Mesendoderm (in vitro differentiated cells): ENCODE data around the gene UBR1.
"Not testable (repeated sequence)": the region's sequence is repeated elsewhere in the genome, so short reads cannot be mapped to it uniquely, and the experiment has no call there.

Experiments used
- DNase-seq: peaks from one replicate; pipeline ENCODE4 v3.0.0; 2013
- H2AK5ac ChIP-seq: 2 replicates; pipeline ENCODE4 v1.6.1; 2013; ENCODE audit warnings: low read length, inconsistent platforms
- H2BK120ac ChIP-seq: 2 replicates; pipeline ENCODE4 v1.6.1; 2013; ENCODE audit warnings: low read depth, mild to moderate bottlenecking, low read length, moderate library complexity, mixed read lengths
- H2BK15ac ChIP-seq: replicated peaks from 2 replicates; pipeline ENCODE4 v1.6.1; 2013; ENCODE audit warnings: low read depth, mild to moderate bottlenecking, moderate library complexity
- H2BK5ac ChIP-seq: 2 replicates; pipeline ENCODE4 v1.6.1; 2013; ENCODE audit warnings: low read length, inconsistent platforms
- H3K18ac ChIP-seq: 2 replicates; pipeline ENCODE4 v1.6.1; 2013; ENCODE audit warnings: mild to moderate bottlenecking, low read length, mixed read lengths
- H3K23ac ChIP-seq: one replicate; pipeline ENCODE4 v1.6.1; 2013; ENCODE audit warnings: low read length
- H3K27ac ChIP-seq: 2 replicates; pipeline ENCODE4 v1.5.1; 2013; ENCODE audit warnings: low read depth, mild to moderate bottlenecking, inconsistent platforms, low read length, moderate library complexity
- H3K27me3 ChIP-seq: 2 replicates; pipeline ENCODE4 v1.6.1; 2013; ENCODE audit warnings: low read length, control low read depth, mild to moderate bottlenecking, inconsistent platforms; ENCODE audit not compliant: insufficient read depth, poor library complexity
- H3K36me3 ChIP-seq: 2 replicates; pipeline ENCODE4 v1.6.1; 2013; ENCODE audit warnings: low read length, inconsistent platforms; ENCODE audit not compliant: control insufficient read depth, insufficient read depth
- H3K4ac ChIP-seq: one replicate; pipeline ENCODE4 v1.6.1; 2013; ENCODE audit warnings: low read depth, mild to moderate bottlenecking, low read length, moderate library complexity
- H3K4me1 ChIP-seq: 2 replicates; pipeline ENCODE4 v1.6.1; 2013; ENCODE audit warnings: low read depth, low read length, inconsistent platforms; ENCODE audit not compliant: control insufficient read depth
- H3K4me2 ChIP-seq: 2 replicates; pipeline ENCODE4 v1.6.1; 2013; ENCODE audit warnings: low read length
- H3K4me3 ChIP-seq: 2 replicates; pipeline ENCODE4 v1.5.1; 2013; ENCODE audit warnings: mild to moderate bottlenecking, low read length
- H3K56ac ChIP-seq: one replicate; pipeline ENCODE4 v1.6.1; 2013; ENCODE audit warnings: low read length
- H3K79me1 ChIP-seq: 2 replicates; pipeline ENCODE4 v1.6.1; 2013; ENCODE audit warnings: low read length, inconsistent platforms
- H3K79me2 ChIP-seq: 2 replicates; pipeline ENCODE4 v1.6.1; 2013; ENCODE audit warnings: mild to moderate bottlenecking, low read length; ENCODE audit not compliant: control insufficient read depth, insufficient read depth
- H3K9ac ChIP-seq: 2 replicates; pipeline ENCODE4 v1.6.1; 2013; ENCODE audit warnings: low read length, inconsistent platforms
- H4K5ac ChIP-seq: one replicate; pipeline ENCODE4 v1.6.1; 2013; ENCODE audit warnings: low read length
- H4K8ac ChIP-seq: one replicate; pipeline ENCODE4 v1.6.1; 2013; ENCODE audit warnings: low read depth, mild to moderate bottlenecking, control low read depth, low read length, moderate library complexity
- WGBS: extraction: QIAGEN DNeasy Blood & Tissue Kit; methylation state at CpG from one replicate; pipeline ENCODE4 v1.1.7; 2013; ENCODE audit warnings: low lambda C conversion rate, missing lambda C conversion rate; ENCODE audit not compliant: insufficient coverage; ENCODE audit errors: extremely low coverage; 5-methylcytosine and 5-hydroxymethylcytosine counted together

Gene UBR1

GRCh38 chr15:43004886-43005595, 100.8 kb downstream of the UBR1 start:
- not testable (repeated sequence) for H3K56ac ChIP-seq, H3K18ac ChIP-seq, H3K79me1 ChIP-seq, H3K4me1 ChIP-seq, DNase-seq, H4K5ac ChIP-seq, H3K36me3 ChIP-seq, H2BK120ac ChIP-seq, H2BK15ac ChIP-seq, H3K27ac ChIP-seq, H3K4me2 ChIP-seq, H4K8ac ChIP-seq, H3K9ac ChIP-seq, H3K27me3 ChIP-seq, H2BK5ac ChIP-seq, H3K4ac ChIP-seq, H3K79me2 ChIP-seq, H2AK5ac ChIP-seq, H3K4me3 ChIP-seq, H3K23ac ChIP-seq
- WGBS, result no CpG with 5 or more reads among the region's 42 CpGs

DNA sequence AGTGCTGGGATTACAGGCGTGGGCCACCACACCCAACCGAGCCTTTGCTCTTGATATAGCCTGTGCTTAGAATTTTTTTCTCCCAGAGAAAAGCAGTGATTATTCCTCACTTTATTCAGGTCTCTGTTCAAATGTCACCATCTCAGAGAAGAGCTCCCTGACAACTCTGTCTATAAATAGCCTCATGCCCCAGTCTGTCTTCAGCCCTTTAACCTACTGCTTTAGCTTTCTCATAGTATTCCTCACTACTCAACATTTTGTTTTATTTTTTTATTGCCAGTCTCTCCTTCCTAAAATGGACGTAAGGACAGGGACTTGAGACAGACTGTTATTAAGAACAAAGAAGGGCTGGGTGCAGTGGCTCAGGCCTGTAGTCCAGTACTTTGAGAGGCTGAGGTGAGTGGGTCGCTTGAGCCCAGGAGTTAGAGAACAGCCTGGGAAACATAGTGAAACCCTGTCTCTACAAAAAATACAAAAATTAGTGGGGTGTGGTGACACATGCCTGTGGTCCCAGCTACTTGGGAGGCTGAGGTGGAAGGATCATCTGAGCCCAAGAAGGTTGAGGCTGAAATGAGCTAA, 106.5 kb downstream of the UBR1 start:
- no peak overlapping the region for H2BK5ac ChIP-seq

DNA sequence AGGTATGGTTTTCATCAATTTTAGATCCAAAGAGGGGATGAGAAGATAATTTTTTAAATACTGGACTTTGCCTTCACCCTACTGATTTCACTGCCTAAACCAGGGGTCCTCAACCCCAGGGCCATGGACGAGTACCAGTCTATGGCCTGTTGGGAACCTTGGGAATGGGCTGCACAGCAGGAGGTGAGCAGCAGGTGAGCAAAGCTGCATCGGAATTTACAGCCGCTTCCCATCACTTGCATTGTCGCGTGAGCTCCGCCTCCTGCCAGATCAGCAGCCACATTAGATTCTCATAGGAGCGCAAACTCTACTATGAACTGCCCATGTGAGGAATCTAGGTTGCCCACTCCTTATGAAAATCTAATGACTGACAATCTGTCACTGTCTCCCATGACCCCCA, 109.0 kb downstream of the UBR1 start:
- peak; percentile 39 for DNase-seq
- Histone ChIP-seq H3K9ac (no peak overlapping the region), H2AK5ac (no peak overlapping the region), H3K36me3 (no peaks in the 10 kb centered on the region), H3K27ac (no peak overlapping the region), H3K79me2 (no peaks in the 10 kb centered on the region), H4K5ac (no peak overlapping the region), H3K4me3 (no peak overlapping the region), H3K56ac (no peak overlapping the region), H3K4me1 (no peaks in the 10 kb centered on the region), H3K23ac (no peak overlapping the region), H2BK15ac (no peak overlapping the region), H3K4ac (no peak overlapping the region), H3K27me3 (no peaks in the 10 kb centered on the region), H2BK120ac (no peak overlapping the region), H2BK5ac (no peak overlapping the region), H3K79me1 (no peaks in the 10 kb centered on the region), H4K8ac (no peak overlapping the region), H3K4me2 (no peak overlapping the region), H3K18ac (no peak overlapping the region)
- WGBS, result no CpG with 5 or more reads among the region's 7 CpGs

More for the DNA sequence above, 106.5 kb downstream of the UBR1 start:
- no peak overlapping the region for H3K4ac ChIP-seq
- H3K27me3 ChIP-seq, result no peaks in the 10 kb centered on the region
- no peak overlapping the region for H3K18ac ChIP-seq
- H3K4me2 ChIP-seq, result no peak overlapping the region
- H3K4me3 ChIP-seq, result no peak overlapping the region
- H3K23ac ChIP-seq, result no peak overlapping the region
- no peaks in the 10 kb centered on the region for H3K79me2 ChIP-seq
- no peak overlapping the region for H4K5ac ChIP-seq
- H2BK15ac ChIP-seq, result no peak overlapping the region
- no CpG with 5 or more reads among the region's 4 CpGs for WGBS
- H2BK120ac ChIP-seq, result no peak overlapping the region
- no peak overlapping the region for H3K9ac ChIP-seq
- H4K8ac ChIP-seq, result no peak overlapping the region
- H2AK5ac ChIP-seq, result no peak overlapping the region
- no peaks in the 10 kb centered on the region for H3K4me1 ChIP-seq
- H3K36me3 ChIP-seq, result no peaks in the 10 kb centered on the region
- H3K27ac ChIP-seq, result no peak overlapping the region
- H3K56ac ChIP-seq, result no peak overlapping the region
- H3K79me1 ChIP-seq, result no peaks in the 10 kb centered on the region
- no peak for DNase-seq

DNA sequence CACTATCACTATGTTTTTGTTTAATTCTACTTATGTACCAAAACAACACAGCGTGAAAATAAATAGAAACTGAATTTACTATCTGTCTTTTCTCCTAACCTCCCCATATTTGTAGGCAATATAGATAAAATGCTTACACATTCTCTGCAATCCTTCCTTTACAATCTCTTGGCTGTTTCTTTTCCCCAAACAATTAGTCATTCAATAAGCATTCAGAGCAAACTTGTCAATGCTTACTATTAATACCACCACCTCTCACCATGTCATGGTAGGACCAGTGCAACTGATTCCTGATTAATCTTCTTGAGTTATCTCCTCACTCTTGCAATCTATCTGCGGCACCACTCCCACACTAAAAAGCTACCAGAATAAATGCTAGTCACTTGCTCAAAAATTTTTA, 111.3 kb downstream of the UBR1 start:
- Histone ChIP-seq H2BK15ac (no peak overlapping the region), H3K56ac (no peak overlapping the region), H3K79me2 (no peaks in the 10 kb centered on the region), H3K36me3 (no peaks in the 10 kb centered on the region), H3K4ac (no peak overlapping the region), H3K23ac (no peak overlapping the region), H3K9ac (no peak overlapping the region), H4K5ac (no peak overlapping the region), H2BK5ac (no peak overlapping the region), H3K27ac (no peak overlapping the region), H3K18ac (no peak overlapping the region), H3K27me3 (no peaks in the 10 kb centered on the region), H2AK5ac (no peak overlapping the region), H4K8ac (no peak overlapping the region), H3K79me1 (no peaks in the 10 kb centered on the region), H3K4me2 (no peak overlapping the region), H3K4me1 (no peaks in the 10 kb centered on the region), H3K4me3 (no peak overlapping the region), H2BK120ac (no peak overlapping the region)
- no CpG with 5 or more reads among the region's 2 CpGs for WGBS
- peak; percentile 34 for DNase-seq

- WGBS, result no CpG with 5 or more reads among the region's 3 CpGs
- no peaks in the 10 kb centered on the region for H3K27me3 ChIP-seq
- no peak overlapping the region for H3K4me3 ChIP-seq
- no peak overlapping the region for H3K27ac ChIP-seq
- no peak overlapping the region for H3K4ac ChIP-seq
- H3K23ac ChIP-seq, result no peak overlapping the region
- H2AK5ac ChIP-seq, result no peak overlapping the region
- DNase-seq, result no peak
- no peak overlapping the region for H3K9ac ChIP-seq
- H3K18ac ChIP-seq, result no peak overlapping the region
- no peak overlapping the region for H2BK5ac ChIP-seq
- H3K36me3 ChIP-seq, result no peaks in the 10 kb centered on the region
- H4K5ac ChIP-seq, result no peak overlapping the region
- H3K79me2 ChIP-seq, result no peaks in the 10 kb centered on the region
- H2BK120ac ChIP-seq, result no peak overlapping the region
- no peak overlapping the region for H4K8ac ChIP-seq
- no peak overlapping the region for H2BK15ac ChIP-seq
- no peak overlapping the region for H3K56ac ChIP-seq
- no peaks in the 10 kb centered on the region for H3K79me1 ChIP-seq
- no peak overlapping the region for H3K4me2 ChIP-seq
- H3K4me1 ChIP-seq, result no peaks in the 10 kb centered on the region
Observed at GRCh38 chr15:42992626-42993025, 113.2 kb downstream of the UBR1 start.
